Right atrium auricular region (tissue), 2 donors: ENCODE data around the gene NOTUM. TPM values are rescaled to one million over a fixed set of nuclear protein-coding genes. Genes with fewer than 3 reads are reported as not detected.

Experiments used
- DNase-seq: peaks from one replicate; pipeline ENCODE4 v3.0.0-alpha.2; 2019; ENCODE audit warnings: low spot score
- H3K27ac ChIP-seq, 2 donors: fragments of 200-600 bp; sonication (generic); 1 replicate in 1 of 2; 2 replicates in 1 of 2; pipeline ENCODE4 v1.5.1; 2016 to 2019
- H3K27me3 ChIP-seq, 2 donors: fragments of 200-600 bp; sonication (generic); one replicate each; pipeline versions ENCODE4 v1.5.1 to v1.6.0; 2017 to 2019
- H3K36me3 ChIP-seq: fragments of 200-600 bp; sonication (generic); one replicate; pipeline ENCODE4 v1.5.1; 2016
- H3K4me1 ChIP-seq, 2 donors: fragments of 200-600 bp; sonication (generic); one replicate each; pipeline versions ENCODE4 v1.5.1 to v1.6.0; 2017 to 2019
- H3K4me3 ChIP-seq, 2 donors: fragments of 200-600 bp; sonication (generic); 1 replicate in 1 of 2; 2 replicates in 1 of 2; pipeline ENCODE4 v1.5.1; 2017 to 2019; ENCODE audit warnings: mild to moderate bottlenecking in 1 of 2, moderate library complexity in 1 of 2
- H3K9me3 ChIP-seq, 2 donors: fragments of 200-600 bp; sonication (generic); one replicate each; pipeline ENCODE4 v1.5.1; 2019
- CTCF ChIP-seq, 2 donors: fragments of 200-600 bp; sonication (generic); IDR thresholded peaks; one replicate each; pipeline ENCODE4 v1.5.1; 2019; ENCODE audit warnings: antibody characterized with exemption in 2 of 2
- total RNA-seq, 2 donors: library from RNA; depleted of rRNA; stranded (reverse); fragments of >200 nt; gene quantifications; one replicate each; pipeline ENCODE4 v1.1.0, GENCODE V29; 2016

NOTUM gene
- total RNA-seq, 2 donors from 2014 or later = 0.35 TPM; not detected in 1

DNA sequence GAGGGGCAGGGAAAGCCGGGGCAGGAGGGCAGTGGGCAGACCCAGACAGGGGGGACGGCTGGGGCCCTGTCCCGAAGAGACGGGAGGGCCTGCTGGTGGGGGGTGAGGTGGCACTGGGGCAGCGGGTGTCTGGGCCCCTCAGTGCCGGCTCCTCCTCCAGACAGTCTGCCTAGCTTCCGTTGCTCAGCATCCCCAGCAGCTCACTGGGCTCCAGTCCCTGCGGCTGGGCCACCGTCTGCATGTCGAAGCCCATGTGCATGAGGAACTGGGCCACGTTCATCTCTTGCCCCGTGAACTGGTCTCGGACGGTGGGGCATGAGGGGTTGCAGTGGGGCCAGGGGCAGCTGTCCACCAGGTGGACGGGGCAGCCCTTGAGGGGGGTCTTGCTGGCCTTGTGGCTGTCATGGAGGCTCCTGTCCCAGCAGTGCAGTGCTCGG, 8.2 kb downstream of the NOTUM start:
- TF ChIP-seq CTCF (IDR thresholded peaks at IDR 0.05) = no peak
- H3K27me3 ChIP-seq = no peaks in the 10 kb centered on the region
- no peak overlapping the region for H3K27ac ChIP-seq
- H3K4me3 ChIP-seq = no peak overlapping the region
- H3K4me1 ChIP-seq = no peaks in the 10 kb centered on the region
- no peaks in the 10 kb centered on the region for H3K36me3 ChIP-seq
- H3K9me3 ChIP-seq = no peaks in the 10 kb centered on the region
- no peak for DNase-seq

GRCh38 chr17:81951785-81952684, 9.0 kb downstream of the NOTUM start:
- TF ChIP-seq CTCF (IDR thresholded peaks at IDR 0.05) = no peak
- no peaks in the 10 kb centered on the region for H3K36me3 ChIP-seq
- no peaks in the 10 kb centered on the region for H3K27me3 ChIP-seq
- no peaks in the 10 kb centered on the region for H3K4me1 ChIP-seq
- H3K27ac ChIP-seq = no peak overlapping the region
- DNase-seq = no peak
- no peak overlapping the region for H3K4me3 ChIP-seq
- no peaks in the 10 kb centered on the region for H3K9me3 ChIP-seq

GRCh38 chr17:81950501-81950900, 10.5 kb downstream of the NOTUM start:
- no peaks in the 10 kb centered on the region for H3K36me3 ChIP-seq
- TF ChIP-seq CTCF (IDR thresholded peaks at IDR 0.05) = no peak
- no peak for DNase-seq

GRCh38 chr17:81948635-81949378, 12.2 kb downstream of the NOTUM start:
- Histone ChIP-seq H3K36me3 (no peaks in the 10 kb centered on the region), H3K9me3 (no peaks in the 10 kb centered on the region), H3K27ac (no peak overlapping the region), H3K27me3 (no peaks in the 10 kb centered on the region), H3K4me3 (no peak overlapping the region), H3K4me1 (no peaks in the 10 kb centered on the region)
- no peak for TF ChIP-seq CTCF (IDR thresholded peaks at IDR 0.05)
- DNase-seq = no peak

More at GRCh38 chr17:81950501-81950900, 10.5 kb downstream of the NOTUM start:
- H3K27ac ChIP-seq = no peak overlapping the region
- H3K4me3 ChIP-seq = no peak overlapping the region
- no peaks in the 10 kb centered on the region for H3K4me1 ChIP-seq
- no peaks in the 10 kb centered on the region for H3K27me3 ChIP-seq
- no peaks in the 10 kb centered on the region for H3K9me3 ChIP-seq

DNA sequence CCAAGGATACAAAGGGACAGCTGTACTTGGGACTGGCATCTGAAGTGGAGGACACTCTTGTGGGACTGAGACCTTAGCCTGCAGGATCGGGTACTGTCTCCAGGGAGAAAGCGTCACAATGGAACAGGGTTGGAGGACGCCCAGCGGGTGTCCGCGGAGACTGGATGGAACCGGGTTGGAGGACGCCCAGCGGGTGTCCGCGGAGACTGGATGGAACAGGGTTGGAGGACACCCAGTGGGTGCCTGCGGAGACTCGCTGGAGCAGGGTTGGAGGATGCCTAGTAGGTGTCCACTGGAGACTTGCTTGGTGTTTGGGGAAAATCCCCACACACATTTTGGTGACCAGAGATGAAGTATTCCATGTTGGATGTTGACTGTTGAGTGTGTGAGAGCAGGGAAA, 13.8 kb downstream of the NOTUM start, which contains the start of gene MYADML2:
TSS of gene MYADML2 (minus strand) at position 45 of the 400 bp plus-strand sequence. CDS start 5,492 bp downstream, outside the sequence.
- H3K4me3 ChIP-seq = no peak within 1 kb of the TSS
- no peaks in the 10 kb centered on the region for H3K36me3 ChIP-seq
- no peak for TF ChIP-seq CTCF (IDR thresholded peaks at IDR 0.05)
- no peaks in the 10 kb centered on the region for H3K27me3 ChIP-seq
- no peaks in the 10 kb centered on the region for H3K9me3 ChIP-seq
- no peak within 1 kb of the TSS for H3K27ac ChIP-seq
- no peaks in the 10 kb centered on the region for H3K4me1 ChIP-seq
- no peak for DNase-seq
